ENCODE results near the gene SLC35B1. TPM values are rescaled to one million over a fixed set of nuclear protein-coding genes. Genes with fewer than 3 reads are reported as not detected.

Gene SLC35B1
- total and polyA plus RNA-seq, 2 of the 4 experiments (the other 2 are of a cell fraction): 66.4 to 86.2 TPM

DNA sequence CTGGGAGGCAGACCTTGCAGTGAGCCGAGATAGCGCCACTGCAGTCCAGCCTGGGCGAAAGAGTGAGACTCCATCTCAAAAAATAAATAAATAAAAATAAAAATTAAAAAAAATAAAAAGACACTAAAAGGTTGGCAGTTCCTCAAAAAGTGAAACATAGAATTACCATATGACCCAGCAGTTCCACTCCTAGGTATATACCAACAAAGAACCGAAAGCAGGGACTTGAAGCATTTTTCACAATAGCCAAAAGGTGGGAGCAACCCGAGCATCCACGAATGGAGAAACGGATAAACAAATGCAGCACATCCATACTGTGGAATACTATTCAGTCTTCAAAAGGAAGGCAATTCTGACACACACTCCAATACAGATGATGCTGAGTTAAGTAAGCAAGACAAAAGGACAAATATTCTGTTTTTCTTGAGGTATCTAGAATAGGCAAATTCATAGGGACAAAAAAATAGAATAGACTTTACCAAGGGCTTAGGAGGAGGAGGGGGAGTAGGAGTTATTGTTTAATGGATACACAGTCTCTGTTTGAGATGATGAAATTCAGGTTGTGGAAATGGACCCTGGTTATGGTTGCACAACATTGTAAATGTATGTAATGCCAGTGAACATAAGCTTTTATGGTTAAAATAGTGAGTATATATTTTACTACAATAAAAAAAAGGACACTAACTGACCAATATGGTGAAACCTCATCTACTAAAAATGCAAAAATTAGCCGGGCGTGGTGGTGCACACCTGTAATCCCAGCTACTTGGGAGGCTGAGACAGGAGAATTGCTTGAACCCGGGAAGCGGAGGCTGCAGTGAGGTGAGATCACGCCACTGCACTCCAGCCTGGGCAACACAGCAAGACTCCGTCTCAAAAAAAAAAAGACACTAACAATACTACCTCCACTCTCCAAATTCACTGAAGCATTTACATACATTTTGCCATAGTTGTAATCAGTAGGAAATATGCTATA, 27.0 kb upstream of the SLC35B1 start (continued):
- TF ChIP-seq, protein P1, sequence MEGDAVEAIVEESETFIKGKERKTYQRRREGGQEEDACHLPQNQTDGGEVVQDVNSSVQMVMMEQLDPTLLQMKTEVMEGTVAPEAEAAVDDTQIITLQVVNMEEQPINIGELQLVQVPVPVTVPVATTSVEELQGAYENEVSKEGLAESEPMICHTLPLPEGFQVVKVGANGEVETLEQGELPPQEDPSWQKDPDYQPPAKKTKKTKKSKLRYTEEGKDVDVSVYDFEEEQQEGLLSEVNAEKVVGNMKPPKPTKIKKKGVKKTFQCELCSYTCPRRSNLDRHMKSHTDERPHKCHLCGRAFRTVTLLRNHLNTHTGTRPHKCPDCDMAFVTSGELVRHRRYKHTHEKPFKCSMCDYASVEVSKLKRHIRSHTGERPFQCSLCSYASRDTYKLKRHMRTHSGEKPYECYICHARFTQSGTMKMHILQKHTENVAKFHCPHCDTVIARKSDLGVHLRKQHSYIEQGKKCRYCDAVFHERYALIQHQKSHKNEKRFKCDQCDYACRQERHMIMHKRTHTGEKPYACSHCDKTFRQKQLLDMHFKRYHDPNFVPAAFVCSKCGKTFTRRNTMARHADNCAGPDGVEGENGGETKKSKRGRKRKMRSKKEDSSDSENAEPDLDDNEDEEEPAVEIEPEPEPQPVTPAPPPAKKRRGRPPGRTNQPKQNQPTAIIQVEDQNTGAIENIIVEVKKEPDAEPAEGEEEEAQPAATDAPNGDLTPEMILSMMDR (conservative IDR thresholded peaks at IDR 0.05; ENCODE audit: low read depth, low read length): no peak
- no peak for TF ChIP-seq POLR2A (IDR thresholded peaks at IDR 0.05; ENCODE audit: low read depth, low read length)

DNA sequence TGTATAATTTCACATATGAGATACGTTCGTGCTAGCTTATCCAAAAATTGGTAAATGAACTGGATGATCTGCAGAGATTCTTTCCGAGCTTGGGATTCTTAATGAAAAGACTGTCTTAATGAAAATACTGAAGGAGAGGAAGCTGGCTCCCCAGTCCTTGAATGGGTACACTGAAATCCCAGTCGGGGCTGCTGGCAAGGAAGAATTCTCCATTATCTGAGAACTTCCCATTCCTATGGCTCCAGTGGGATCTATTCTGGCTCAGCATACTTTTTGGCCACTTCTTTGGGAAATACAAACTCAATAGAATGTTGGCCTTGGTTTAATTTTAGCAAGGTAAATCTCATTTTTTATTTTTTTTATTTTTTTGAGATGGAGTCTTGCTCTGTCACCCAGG, 23.7 kb upstream of the SLC35B1 start:
- H3K18ac ChIP-seq (ENCODE audit: low read depth, low read length): no peak overlapping the region
- H4K5ac ChIP-seq (ENCODE audit: low read depth, low read length): no peak overlapping the region
- ATAC-seq (ENCODE audit: low read depth) (no peak), DNase-seq (no peak)
- no peaks in the 10 kb centered on the region for H4K20me1 ChIP-seq (ENCODE audit: insufficient read depth, low read length)
- H2AK9ac ChIP-seq (replicated peaks; ENCODE audit: low read depth, low read length, poor library complexity): no peak overlapping the region
- H3K4me1 ChIP-seq (ENCODE audit: control insufficient read depth, insufficient read depth, low read length): peaks cover 3% of the 10 kb centered on the region; the same call in 1 of the 2 replicates
- H3K4me3 ChIP-seq (ENCODE audit: insufficient read depth, low read depth, low read length): no peak overlapping the region
- no peak overlapping the region for H3K27ac ChIP-seq (ENCODE audit: insufficient read depth, low read length)
- H2BK20ac ChIP-seq (ENCODE audit: low read depth, low read length): no peak overlapping the region
- intact Hi-C loops (cut with micrococcal nuclease): no loop called here
- no peak overlapping the region for H4K8ac ChIP-seq (ENCODE audit: low read depth in 2 of 2, low read length in 2 of 2)
- H2BK120ac ChIP-seq (ENCODE audit: low read depth, low read length): no peak overlapping the region
- H4K91ac ChIP-seq (ENCODE audit: insufficient read depth, low read depth, low read length): no peak overlapping the region
- H2AK5ac ChIP-seq (ENCODE audit: low read depth, low read length): no peak overlapping the region
- H3K27me3 ChIP-seq (ENCODE audit: control insufficient read depth, insufficient read depth, low read length): peaks cover 2% of the 10 kb centered on the region; the same call in 1 of the 2 replicates
- H3K9me3 ChIP-seq (ENCODE audit: control insufficient read depth, insufficient read depth, low read length): no peaks in the 10 kb centered on the region
- H3K4ac ChIP-seq (ENCODE audit: low read depth, low read length): no peak overlapping the region
- no peak overlapping the region for H3K56ac ChIP-seq (ENCODE audit: extremely low read depth, insufficient read depth, low read length)
- in situ Hi-C loops (cut with MboI; ENCODE audit: low sequenced_read_pairs): no loop called here
- BruUV-seq (replicated peaks): no TSS peak
- POLR2A ChIA-PET (ENCODE audit: unreplicated experiment): no interaction called here
- H2BK15ac ChIP-seq (ENCODE audit: low read depth, low read length): no peak overlapping the region
- H3K36me3 ChIP-seq (ENCODE audit: control insufficient read depth, insufficient read depth, low read length): no peaks in the 10 kb centered on the region
- no peaks in the 10 kb centered on the region for H3K79me1 ChIP-seq (ENCODE audit: low read depth in 1 of 2, low read length in 2 of 2)
- no peaks in the 10 kb centered on the region for H3K9me1 ChIP-seq (ENCODE audit: insufficient read depth, low read length)
- CTCF ChIA-PET: no interaction called here
- WGBS, 2 experiments (ENCODE audit: extremely low coverage in 2 of 2, insufficient read length in 1 of 2): 84% methylated on average over 3 of the region's 4 CpGs; no CpG with 5 or more reads in 1 of the 2 experiments
- no peak overlapping the region for H3K9ac ChIP-seq (ENCODE audit: low read depth, low read length)
- H2AFZ ChIP-seq (replicated peaks; ENCODE audit: low read length, poor library complexity): no peak overlapping the region
- H3K23ac ChIP-seq (ENCODE audit: low read depth, low read length): no peak overlapping the region
- no peak overlapping the region for H3K14ac ChIP-seq (replicated peaks; ENCODE audit: low read depth, low read length)
- H3K4me2 ChIP-seq (ENCODE audit: low read depth, low read length): no peak overlapping the region
- no peak overlapping the region for H2BK5ac ChIP-seq (ENCODE audit: low read depth, low read length, poor library complexity, severe bottlenecking)
- dilution Hi-C loops (cut with HindIII; ENCODE audit: low sequenced_read_pairs, unreplicated experiment): no loop called here
- TF ChIP-seq, protein P2, sequence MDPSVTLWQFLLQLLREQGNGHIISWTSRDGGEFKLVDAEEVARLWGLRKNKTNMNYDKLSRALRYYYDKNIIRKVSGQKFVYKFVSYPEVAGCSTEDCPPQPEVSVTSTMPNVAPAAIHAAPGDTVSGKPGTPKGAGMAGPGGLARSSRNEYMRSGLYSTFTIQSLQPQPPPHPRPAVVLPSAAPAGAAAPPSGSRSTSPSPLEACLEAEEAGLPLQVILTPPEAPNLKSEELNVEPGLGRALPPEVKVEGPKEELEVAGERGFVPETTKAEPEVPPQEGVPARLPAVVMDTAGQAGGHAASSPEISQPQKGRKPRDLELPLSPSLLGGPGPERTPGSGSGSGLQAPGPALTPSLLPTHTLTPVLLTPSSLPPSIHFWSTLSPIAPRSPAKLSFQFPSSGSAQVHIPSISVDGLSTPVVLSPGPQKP (IDR thresholded peaks at IDR 0.05; ENCODE audit: borderline replicate concordance, low read depth, low read length): no peak
- TF ChIP-seq BHLHE40 (IDR thresholded peaks at IDR 0.05; ENCODE audit: low read depth, low read length) (no peak), MAFK (IDR thresholded peaks at IDR 0.05; ENCODE audit: low read depth, low read length) (no peak), FOS (IDR thresholded peaks at IDR 0.05; ENCODE audit: low read depth, low read length) (no peak), NFE2L2 (IDR thresholded peaks at IDR 0.05; ENCODE audit: low read depth, low read length) (no peak), RCOR1 (IDR thresholded peaks at IDR 0.05; ENCODE audit: insufficient replicate concordance, low read length) (no peak), RFX5 (IDR thresholded peaks at IDR 0.05; ENCODE audit: low read depth, low read length) (no peak)
- TF ChIP-seq, protein P3, sequence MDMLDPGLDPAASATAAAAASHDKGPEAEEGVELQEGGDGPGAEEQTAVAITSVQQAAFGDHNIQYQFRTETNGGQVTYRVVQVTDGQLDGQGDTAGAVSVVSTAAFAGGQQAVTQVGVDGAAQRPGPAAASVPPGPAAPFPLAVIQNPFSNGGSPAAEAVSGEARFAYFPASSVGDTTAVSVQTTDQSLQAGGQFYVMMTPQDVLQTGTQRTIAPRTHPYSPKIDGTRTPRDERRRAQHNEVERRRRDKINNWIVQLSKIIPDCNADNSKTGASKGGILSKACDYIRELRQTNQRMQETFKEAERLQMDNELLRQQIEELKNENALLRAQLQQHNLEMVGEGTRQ (IDR thresholded peaks at IDR 0.05; ENCODE audit: low read depth, low read length): no peak
